Esophagus squamous epithelium (tissue), 4 donors: ENCODE measurements around the gene ZFP36.

Experiments used
- POLR2A ChIP-seq, 4 donors: fragments of 450-650 bp; IDR thresholded peaks; one replicate each; pipeline ENCODE4 v1.6.1; 2017; ENCODE audit warnings: antibody characterized with exemption in 4 of 4, mild to moderate bottlenecking in 4 of 4, moderate library complexity in 3 of 4
- TF ChIP-seq, protein P1 (sequence below), 6 experiments: fragments of 450-650 bp in 4 of 6; fragments of 200-600 bp in 2 of 6; sonication (generic) in 2 of 6; IDR thresholded peaks; one replicate each; pipeline ENCODE4 v1.5.1; 2016 to 2019; ENCODE audit warnings: antibody characterized with exemption in 6 of 6, mild to moderate bottlenecking in 4 of 6, moderate library complexity in 4 of 6

DNA sequence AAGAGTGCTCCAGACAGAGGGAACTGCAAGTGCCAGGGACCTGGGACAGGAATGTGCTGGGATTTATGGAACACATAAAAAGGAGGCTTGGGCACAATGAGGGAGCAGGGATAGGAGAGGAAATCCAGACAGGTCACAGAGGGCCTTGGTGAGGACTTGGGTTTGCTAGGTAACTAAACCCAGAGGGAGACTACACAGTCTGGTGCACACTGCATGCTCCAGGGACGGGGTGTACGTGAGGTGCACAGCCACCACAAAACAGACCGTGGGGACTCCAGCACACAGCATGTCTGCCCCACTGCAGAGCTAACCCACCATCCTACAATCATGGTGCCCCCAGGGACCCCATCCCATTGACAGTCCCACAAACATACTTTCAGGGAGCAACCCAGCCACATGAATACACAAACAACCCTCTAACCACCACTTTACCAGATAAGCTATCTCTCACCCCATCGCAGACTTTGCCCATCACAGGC, 5.5 kb upstream of the ZFP36 start:
- TF ChIP-seq, protein P1, sequence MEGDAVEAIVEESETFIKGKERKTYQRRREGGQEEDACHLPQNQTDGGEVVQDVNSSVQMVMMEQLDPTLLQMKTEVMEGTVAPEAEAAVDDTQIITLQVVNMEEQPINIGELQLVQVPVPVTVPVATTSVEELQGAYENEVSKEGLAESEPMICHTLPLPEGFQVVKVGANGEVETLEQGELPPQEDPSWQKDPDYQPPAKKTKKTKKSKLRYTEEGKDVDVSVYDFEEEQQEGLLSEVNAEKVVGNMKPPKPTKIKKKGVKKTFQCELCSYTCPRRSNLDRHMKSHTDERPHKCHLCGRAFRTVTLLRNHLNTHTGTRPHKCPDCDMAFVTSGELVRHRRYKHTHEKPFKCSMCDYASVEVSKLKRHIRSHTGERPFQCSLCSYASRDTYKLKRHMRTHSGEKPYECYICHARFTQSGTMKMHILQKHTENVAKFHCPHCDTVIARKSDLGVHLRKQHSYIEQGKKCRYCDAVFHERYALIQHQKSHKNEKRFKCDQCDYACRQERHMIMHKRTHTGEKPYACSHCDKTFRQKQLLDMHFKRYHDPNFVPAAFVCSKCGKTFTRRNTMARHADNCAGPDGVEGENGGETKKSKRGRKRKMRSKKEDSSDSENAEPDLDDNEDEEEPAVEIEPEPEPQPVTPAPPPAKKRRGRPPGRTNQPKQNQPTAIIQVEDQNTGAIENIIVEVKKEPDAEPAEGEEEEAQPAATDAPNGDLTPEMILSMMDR (IDR thresholded peaks at IDR 0.05): no peak
- TF ChIP-seq POLR2A (IDR thresholded peaks at IDR 0.05): no peak
